Trophoblast cell (in vitro differentiated cells and primary cell): ENCODE data around the gene RBM12.

Source experiments
- DNase-seq, 2 donors: peaks; one replicate each; pipeline ENCODE4 v3.0.0-alpha.2; 2016
- H2AFZ ChIP-seq: 2 replicates; pipeline ENCODE4 v1.6.1; 2013; ENCODE audit warnings: low read length, moderate library complexity, mild to moderate bottlenecking; ENCODE audit not compliant: insufficient read depth, poor library complexity
- H2AK5ac ChIP-seq: 2 replicates; pipeline ENCODE4 v1.6.1; 2013; ENCODE audit warnings: mild to moderate bottlenecking, low read length
- H2BK120ac ChIP-seq: 2 replicates; pipeline ENCODE4 v1.6.1; 2013; ENCODE audit warnings: low read length, mild to moderate bottlenecking, moderate library complexity; ENCODE audit not compliant: insufficient read depth, poor library complexity
- H2BK12ac ChIP-seq: 2 replicates; pipeline ENCODE4 v1.6.1; 2013; ENCODE audit warnings: mild to moderate bottlenecking, low read length, moderate library complexity
- H2BK5ac ChIP-seq: 2 replicates; pipeline ENCODE4 v1.6.1; 2013; ENCODE audit warnings: low read length, low read depth, moderate library complexity, mild to moderate bottlenecking; ENCODE audit not compliant: poor library complexity
- H3K14ac ChIP-seq: 2 replicates; pipeline ENCODE4 v1.6.1; 2013; ENCODE audit warnings: mild to moderate bottlenecking, low read length
- H3K18ac ChIP-seq: 2 replicates; pipeline ENCODE4 v1.6.1; 2013; ENCODE audit warnings: mild to moderate bottlenecking, low read length
- H3K23ac ChIP-seq: 2 replicates; pipeline ENCODE4 v1.6.1; 2013; ENCODE audit warnings: low read length
- H3K27ac ChIP-seq: 2 replicates; pipeline ENCODE4 v1.5.1; 2013; ENCODE audit warnings: low read depth, mild to moderate bottlenecking, inconsistent platforms, low read length, moderate library complexity
- H3K27me3 ChIP-seq: 2 replicates; pipeline ENCODE4 v1.6.1; 2013; ENCODE audit warnings: inconsistent platforms, mild to moderate bottlenecking, low read length, moderate library complexity; ENCODE audit not compliant: insufficient read depth
- H3K36me3 ChIP-seq, 2 experiments: 1 replicate in 1 of 2; 2 replicates in 1 of 2; pipeline ENCODE4 v1.6.1; 2013; ENCODE audit warnings: low read length in 2 of 2, mild to moderate bottlenecking in 2 of 2, moderate library complexity in 1 of 2; ENCODE audit not compliant: insufficient read depth in 2 of 2, control insufficient read depth in 1 of 2
- H3K4ac ChIP-seq: 2 replicates; pipeline ENCODE4 v1.6.1; 2013; ENCODE audit warnings: low read depth, mild to moderate bottlenecking, low read length, moderate library complexity
- H3K4me1 ChIP-seq, 2 experiments: 1 replicate in 1 of 2; 2 replicates in 1 of 2; pipeline ENCODE4 v1.6.1; 2013; ENCODE audit warnings: low read length in 2 of 2, mild to moderate bottlenecking in 2 of 2, moderate library complexity in 1 of 2; ENCODE audit not compliant: insufficient read depth in 2 of 2, control insufficient read depth in 1 of 2
- H3K4me2 ChIP-seq: 2 replicates; pipeline ENCODE4 v1.6.1; 2013; ENCODE audit warnings: inconsistent platforms, mild to moderate bottlenecking, low read length, moderate library complexity
- H3K4me3 ChIP-seq: 2 replicates; pipeline ENCODE4 v1.5.1; 2013; ENCODE audit warnings: mild to moderate bottlenecking, low read depth, low read length, inconsistent platforms
- H3K79me1 ChIP-seq: one replicate; pipeline ENCODE4 v1.6.1; 2013; ENCODE audit warnings: low read length
- H3K79me2 ChIP-seq: 2 replicates; pipeline ENCODE4 v1.6.1; 2013; ENCODE audit warnings: low read length, mild to moderate bottlenecking; ENCODE audit not compliant: control insufficient read depth, insufficient read depth, poor library complexity
- H3K9ac ChIP-seq: 2 replicates; pipeline ENCODE4 v1.6.1; 2013; ENCODE audit warnings: mild to moderate bottlenecking, low read length
- H3K9me3 ChIP-seq: 2 replicates; pipeline ENCODE4 v1.6.1; 2013; ENCODE audit warnings: low read depth, mild to moderate bottlenecking, control low read depth, inconsistent platforms, low read length; ENCODE audit not compliant: insufficient read depth
- H4K12ac ChIP-seq: 2 replicates; pipeline ENCODE4 v1.6.1; 2013; ENCODE audit warnings: low read depth, mild to moderate bottlenecking, low read length, moderate library complexity
- H4K8ac ChIP-seq: 2 replicates; pipeline ENCODE4 v1.6.1; 2013; ENCODE audit warnings: low read depth, mild to moderate bottlenecking, low read length, moderate library complexity
- H4K91ac ChIP-seq: one replicate; pipeline ENCODE4 v1.6.1; 2013; ENCODE audit warnings: low read depth, mild to moderate bottlenecking, low read length, moderate library complexity
- WGBS: extraction: QIAGEN DNeasy Blood & Tissue Kit; methylation state at CpG from one replicate; pipeline ENCODE4 v1.1.7; 2013; ENCODE audit warnings: missing lambda C conversion rate; ENCODE audit not compliant: insufficient read length, insufficient coverage; ENCODE audit errors: extremely low coverage; 5-methylcytosine and 5-hydroxymethylcytosine counted together

The RBM12 gene

GRCh38 chr20:35702824-35703695 lies 38.4 kb upstream of the RBM12 start:
- peaks cover 4 to 5% of the 10 kb centered on the region in 2 experiments for H3K4me1 ChIP-seq
- no peak overlapping the region for H3K4me3 ChIP-seq
- no peak overlapping the region for H4K12ac ChIP-seq
- H3K14ac ChIP-seq, result no peak overlapping the region
- H2BK120ac ChIP-seq, result no peak overlapping the region
- no peak overlapping the region for H4K91ac ChIP-seq
- H3K79me1 ChIP-seq, result peaks cover 7% of the 10 kb centered on the region
- no CpG with 5 or more reads among the region's 4 CpGs for WGBS
- H3K4me2 ChIP-seq, result no peak overlapping the region
- no peaks in the 10 kb centered on the region for H3K27me3 ChIP-seq
- DNase-seq, result peak in 1 of 2 donors; percentile 3
- no peak overlapping the region for H3K18ac ChIP-seq
- no peak overlapping the region for H2AK5ac ChIP-seq
- H3K9ac ChIP-seq, result no peak overlapping the region
- H2BK12ac ChIP-seq, result no peak overlapping the region
- no peak overlapping the region for H4K8ac ChIP-seq
- no peak overlapping the region for H3K27ac ChIP-seq
- H3K36me3 ChIP-seq, result peaks cover 15 to 24% of the 10 kb centered on the region in 2 experiments
- H3K4ac ChIP-seq, result no peak overlapping the region
- H2BK5ac ChIP-seq, result no peak overlapping the region
- peaks cover 8% of the 10 kb centered on the region for H3K79me2 ChIP-seq
- no peak overlapping the region for H3K23ac ChIP-seq
- H2AFZ ChIP-seq, result no peak overlapping the region
- no peaks in the 10 kb centered on the region for H3K9me3 ChIP-seq

DNA sequence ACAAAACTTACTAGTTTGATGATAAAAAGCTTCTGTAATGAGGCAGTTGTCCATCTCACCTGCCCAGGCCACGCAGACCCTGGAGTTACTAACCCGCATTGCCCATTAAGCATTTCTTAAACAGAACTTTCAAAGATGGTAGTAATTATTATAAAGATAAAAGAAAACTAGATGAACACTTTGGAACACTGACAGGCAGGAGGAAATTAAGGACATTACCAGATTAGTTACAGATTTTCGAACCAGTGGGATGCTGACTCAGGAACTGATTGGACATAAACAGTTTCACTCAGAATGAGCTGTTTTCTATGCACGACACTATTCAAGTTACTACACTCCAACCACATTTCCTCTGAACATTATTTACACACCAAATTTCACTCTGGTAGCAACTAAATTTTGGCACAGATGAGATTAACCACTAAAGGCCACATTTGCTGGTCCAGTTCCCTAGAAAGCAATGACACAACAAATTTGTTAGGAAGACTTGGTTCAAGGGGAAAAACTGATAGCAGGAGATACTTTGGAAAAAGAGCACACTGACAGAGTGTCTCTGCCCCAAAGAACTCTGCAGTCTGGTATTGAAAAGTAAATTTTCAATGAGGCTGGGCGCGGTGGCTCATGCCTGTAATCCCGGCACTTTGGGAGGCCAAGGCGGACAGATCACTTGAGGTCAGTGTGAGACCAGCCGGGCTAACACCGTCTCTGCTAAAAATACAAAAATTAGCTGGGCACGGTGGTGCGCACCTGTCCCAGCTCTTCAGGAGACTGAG lies 37.5 kb upstream of the RBM12 start:
- Histone ChIP-seq H4K91ac (no peak overlapping the region), H3K4me2 (no peak overlapping the region), H3K79me1 (peaks cover 7% of the 10 kb centered on the region), H2BK12ac (no peak overlapping the region), H3K4me3 (no peak overlapping the region), H3K36me3 (peaks cover 15 to 24% of the 10 kb centered on the region in 2 experiments), H3K18ac (no peak overlapping the region), H3K79me2 (peaks cover 8% of the 10 kb centered on the region), H3K9me3 (no peaks in the 10 kb centered on the region), H4K8ac (no peak overlapping the region), H2AK5ac (no peak overlapping the region), H2BK5ac (no peak overlapping the region), H2BK120ac (no peak overlapping the region), H4K12ac (no peak overlapping the region), H3K4ac (no peak overlapping the region), H2AFZ (no peak overlapping the region), H3K14ac (no peak overlapping the region), H3K9ac (no peak overlapping the region), H3K4me1 (peaks cover 5 to 6% of the 10 kb centered on the region in 2 experiments), H3K27me3 (no peaks in the 10 kb centered on the region), H3K27ac (no peak overlapping the region), H3K23ac (no peak overlapping the region)
- WGBS, result no CpG with 5 or more reads among the region's 12 CpGs
- peak in 1 of 2 donors; percentile 0 for DNase-seq

DNA sequence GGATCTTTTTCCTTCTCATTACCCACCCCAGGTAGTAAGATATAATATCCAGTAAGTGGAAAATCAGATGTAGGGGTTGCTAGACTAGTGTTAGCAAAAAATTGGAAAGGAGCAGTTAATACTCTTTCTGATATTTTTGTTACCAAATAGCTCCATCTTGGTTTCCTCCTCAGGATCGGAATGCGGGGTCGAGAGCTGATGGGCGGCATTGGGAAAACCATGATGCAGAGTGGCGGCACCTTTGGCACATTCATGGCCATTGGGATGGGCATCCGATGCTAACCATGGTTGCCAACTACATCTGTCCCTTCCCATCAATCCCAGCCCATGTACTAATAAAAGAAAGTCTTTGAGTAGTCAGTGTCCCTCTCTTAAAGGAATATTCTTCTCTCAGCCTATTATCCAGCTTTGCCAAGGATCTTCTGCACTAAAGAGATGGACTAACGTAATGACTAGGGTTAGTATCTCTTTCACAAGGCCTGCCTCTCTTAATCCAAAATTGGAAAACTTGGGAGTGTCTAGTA lies 36.0 kb upstream of the RBM12 start:
- peaks cover 8% of the 10 kb centered on the region for H3K79me2 ChIP-seq
- peaks cover 6 to 13% of the 10 kb centered on the region in 2 experiments for H3K36me3 ChIP-seq
- no peak overlapping the region for H3K27ac ChIP-seq
- no CpG with 5 or more reads among the region's 7 CpGs for WGBS
- peaks cover 7% of the 10 kb centered on the region for H3K79me1 ChIP-seq
- no peak overlapping the region for H2AK5ac ChIP-seq
- H4K91ac ChIP-seq, result no peak overlapping the region
- no peak overlapping the region for H4K8ac ChIP-seq
- no peak overlapping the region for H3K9ac ChIP-seq
- H3K9me3 ChIP-seq, result no peaks in the 10 kb centered on the region
- H3K4ac ChIP-seq, result no peak overlapping the region
- H3K4me1 ChIP-seq, result peaks cover 5 to 6% of the 10 kb centered on the region in 2 experiments
- no peak overlapping the region for H2BK5ac ChIP-seq
- H4K12ac ChIP-seq, result no peak overlapping the region
- no peak overlapping the region for H2BK120ac ChIP-seq
- no peaks in the 10 kb centered on the region for H3K27me3 ChIP-seq
- peak in 1 of 2 donors; percentile 2 for DNase-seq
- no peak overlapping the region for H3K18ac ChIP-seq
- no peak overlapping the region for H2AFZ ChIP-seq
- H3K4me2 ChIP-seq, result no peak overlapping the region
- H2BK12ac ChIP-seq, result no peak overlapping the region
- H3K4me3 ChIP-seq, result no peak overlapping the region
- H3K23ac ChIP-seq, result no peak overlapping the region
- H3K14ac ChIP-seq, result no peak overlapping the region

- Histone ChIP-seq H2AK5ac (no peak overlapping the region), H3K79me2 (peaks cover 8% of the 10 kb centered on the region), H2BK5ac (no peak overlapping the region), H3K9me3 (no peaks in the 10 kb centered on the region), H3K18ac (no peak overlapping the region), H3K9ac (peak overlapping the region; percentile 99), H4K12ac (no peak overlapping the region), H3K4me2 (peak overlapping the region; percentile 92), H3K36me3 (peaks cover 2 to 12% of the 10 kb centered on the region in 2 experiments), H3K4ac (no peak overlapping the region), H3K4me1 (peaks cover 5 to 6% of the 10 kb centered on the region in 2 experiments), H3K27ac (peak overlapping the region; percentile 93), H2AFZ (no peak overlapping the region), H2BK120ac (no peak overlapping the region), H3K79me1 (peaks cover 7% of the 10 kb centered on the region), H4K8ac (peak overlapping the region; percentile 85), H3K14ac (no peak overlapping the region), H3K4me3 (peak overlapping the region; percentile 99), H3K23ac (no peak overlapping the region), H4K91ac (no peak overlapping the region), H2BK12ac (no peak overlapping the region), H3K27me3 (no peaks in the 10 kb centered on the region)
- WGBS, result no CpG with 5 or more reads among the region's 6 CpGs
- no peak for DNase-seq
Observed at GRCh38 chr20:35699957-35700624, 35.4 kb upstream of the RBM12 start.
